Measurements from ENCODE around the gene RBKS. TPM values are rescaled to one million over a fixed set of nuclear protein-coding genes. Genes with fewer than 3 reads are reported as not detected.

The RBKS gene
- total and polyA plus RNA-seq, 3 experiments from 2014 or later = 2.1 to 4.7 (median 2.9) TPM

- Mint-ChIP-seq H3K9me3 (no peaks in the 10 kb centered on the region), H3K4me3 (no peak overlapping the region), H3K27ac (no peak overlapping the region), H3K27me3 (no peaks in the 10 kb centered on the region), H3K36me3 (peaks cover 0 to 5% (median 0%) of the 10 kb centered on the region in 3 donors), H3K4me1 (no peaks in the 10 kb centered on the region)
- Histone ChIP-seq H3K9me3 (ENCODE audit: low read length) (no peaks in the 10 kb centered on the region), H3K4me3 (ENCODE audit: low read length) (no peak overlapping the region), H3K4me1 (ENCODE audit: insufficient read depth, low read length) (no peaks in the 10 kb centered on the region), H3K36me3 (ENCODE audit: insufficient read depth, low read length) (no peaks in the 10 kb centered on the region), H3K27ac (ENCODE audit: low read depth, low read length) (no peak overlapping the region), H3K27me3 (ENCODE audit: insufficient read depth, low read length, poor library complexity, severe bottlenecking) (no peaks in the 10 kb centered on the region)
- POLR2A ChIA-PET = no interaction called here
- DNase-seq = no peak
- CTCF ChIA-PET = no interaction called here
These were observed 90.6 kb downstream of the RBKS start for GRCh38 chr2:27799646-27800010.

GRCh38 chr2:27798948-27799645, 91.1 kb downstream of the RBKS start:
- DNase-seq = no peak
- Mint-ChIP-seq H3K27me3 (no peaks in the 10 kb centered on the region), H3K4me3 (no peak overlapping the region), H3K27ac (peak overlapping the region in 1 of 8 donors; percentile 31), H3K9me3 (no peaks in the 10 kb centered on the region), H3K4me1 (no peaks in the 10 kb centered on the region), H3K36me3 (peaks cover 0 to 5% (median 0%) of the 10 kb centered on the region in 3 donors)
- ChIA-PET POLR2A (no interaction called here), CTCF (no interaction called here)
- H3K9me3 ChIP-seq (ENCODE audit: low read length) = no peaks in the 10 kb centered on the region
- no peaks in the 10 kb centered on the region for H3K27me3 ChIP-seq (ENCODE audit: insufficient read depth, low read length, poor library complexity, severe bottlenecking)
- H3K4me1 ChIP-seq (ENCODE audit: insufficient read depth, low read length) = no peaks in the 10 kb centered on the region
- H3K36me3 ChIP-seq (ENCODE audit: insufficient read depth, low read length) = no peaks in the 10 kb centered on the region
- no peak overlapping the region for H3K4me3 ChIP-seq (ENCODE audit: low read length)
- no peak overlapping the region for H3K27ac ChIP-seq (ENCODE audit: low read depth, low read length)

- Histone ChIP-seq H3K4me1 (ENCODE audit: insufficient read depth, low read length) (no peaks in the 10 kb centered on the region), H3K9me3 (ENCODE audit: low read length) (no peaks in the 10 kb centered on the region), H3K36me3 (ENCODE audit: insufficient read depth, low read length) (no peaks in the 10 kb centered on the region), H3K27me3 (ENCODE audit: insufficient read depth, low read length, poor library complexity, severe bottlenecking) (no peaks in the 10 kb centered on the region), H3K4me3 (ENCODE audit: low read length) (no peak overlapping the region), H3K27ac (ENCODE audit: low read depth, low read length) (no peak overlapping the region)
- ChIA-PET POLR2A (no interaction called here), CTCF (no interaction called here)
- no peaks in the 10 kb centered on the region for H3K27me3 Mint-ChIP-seq
- H3K27ac Mint-ChIP-seq = no peak overlapping the region
- H3K9me3 Mint-ChIP-seq = no peaks in the 10 kb centered on the region
- peaks cover 0 to 5% (median 0%) of the 10 kb centered on the region in 3 donors for H3K36me3 Mint-ChIP-seq
- DNase-seq = no peak
- no peak overlapping the region for H3K4me3 Mint-ChIP-seq
- no peaks in the 10 kb centered on the region for H3K4me1 Mint-ChIP-seq
These were observed 91.7 kb downstream of the RBKS start for GRCh38 chr2:27798486-27798885.

- Mint-ChIP-seq H3K27ac (no peak overlapping the region), H3K4me3 (no peak overlapping the region)
These were observed 92.3 kb downstream of the RBKS start for GRCh38 chr2:27797841-27798240.

GRCh38 chr2:27796791-27797765, 93.1 kb downstream of the RBKS start:
- no peak overlapping the region for H3K27ac ChIP-seq (ENCODE audit: low read depth, low read length)
- no peaks in the 10 kb centered on the region for H3K4me1 ChIP-seq (ENCODE audit: insufficient read depth, low read length)
- H3K27me3 Mint-ChIP-seq = no peaks in the 10 kb centered on the region
- no peaks in the 10 kb centered on the region for H3K27me3 ChIP-seq (ENCODE audit: insufficient read depth, low read length, poor library complexity, severe bottlenecking)
- peaks cover 0 to 5% (median 0%) of the 10 kb centered on the region in 3 donors for H3K36me3 Mint-ChIP-seq
- no peaks in the 10 kb centered on the region for H3K4me1 Mint-ChIP-seq
- H3K9me3 Mint-ChIP-seq = no peaks in the 10 kb centered on the region
- no peak for DNase-seq
- no peaks in the 10 kb centered on the region for H3K36me3 ChIP-seq (ENCODE audit: insufficient read depth, low read length)
- H3K9me3 ChIP-seq (ENCODE audit: low read length) = no peaks in the 10 kb centered on the region
- H3K27ac Mint-ChIP-seq = peak overlapping the region in 1 of 8 donors; percentile 59
- no peak overlapping the region for H3K4me3 ChIP-seq (ENCODE audit: low read length)
- ChIA-PET CTCF (no interaction called here), POLR2A (no interaction called here)
- no peak overlapping the region for H3K4me3 Mint-ChIP-seq

More at GRCh38 chr2:27797841-27798240, 92.3 kb downstream of the RBKS start:
- ChIA-PET POLR2A (no interaction called here), CTCF (no interaction called here)
- H3K4me1 ChIP-seq (ENCODE audit: insufficient read depth, low read length) = no peaks in the 10 kb centered on the region
- Mint-ChIP-seq H3K4me1 (no peaks in the 10 kb centered on the region), H3K27me3 (no peaks in the 10 kb centered on the region), H3K36me3 (peaks cover 0 to 5% (median 0%) of the 10 kb centered on the region in 3 donors), H3K9me3 (no peaks in the 10 kb centered on the region)
- H3K27ac ChIP-seq (ENCODE audit: low read depth, low read length) = no peak overlapping the region
- H3K27me3 ChIP-seq (ENCODE audit: insufficient read depth, low read length, poor library complexity, severe bottlenecking) = no peaks in the 10 kb centered on the region
- DNase-seq = no peak
- no peaks in the 10 kb centered on the region for H3K36me3 ChIP-seq (ENCODE audit: insufficient read depth, low read length)
- H3K4me3 ChIP-seq (ENCODE audit: low read length) = no peak overlapping the region
- H3K9me3 ChIP-seq (ENCODE audit: low read length) = no peaks in the 10 kb centered on the region

- no peaks in the 10 kb centered on the region for H3K4me1 ChIP-seq (ENCODE audit: insufficient read depth, low read length)
- DNase-seq = no peak
- H3K27ac ChIP-seq (ENCODE audit: low read depth, low read length) = no peak overlapping the region
- CTCF ChIA-PET = no interaction called here
- no peaks in the 10 kb centered on the region for H3K9me3 ChIP-seq (ENCODE audit: low read length)
- Mint-ChIP-seq H3K36me3 (peaks cover 0 to 7% (median 0%) of the 10 kb centered on the region in 3 donors), H3K9me3 (no peaks in the 10 kb centered on the region), H3K27ac (no peak overlapping the region), H3K4me1 (no peaks in the 10 kb centered on the region), H3K27me3 (no peaks in the 10 kb centered on the region), H3K4me3 (no peak overlapping the region)
- H3K36me3 ChIP-seq (ENCODE audit: insufficient read depth, low read length) = no peaks in the 10 kb centered on the region
- H3K27me3 ChIP-seq (ENCODE audit: insufficient read depth, low read length, poor library complexity, severe bottlenecking) = no peaks in the 10 kb centered on the region
- POLR2A ChIA-PET = no interaction called here
- no peak overlapping the region for H3K4me3 ChIP-seq (ENCODE audit: low read length)
These were observed 94.3 kb downstream of the RBKS start for GRCh38 chr2:27795868-27796277.

GRCh38 chr2:27795093-27795834, 94.9 kb downstream of the RBKS start:
- CTCF ChIA-PET = no interaction called here

More at GRCh38 chr2:27795093-27795834, 94.9 kb downstream of the RBKS start:
- no peaks in the 10 kb centered on the region for H3K4me1 ChIP-seq (ENCODE audit: insufficient read depth, low read length)
- Mint-ChIP-seq H3K4me1 (no peaks in the 10 kb centered on the region), H3K4me3 (no peak overlapping the region), H3K27me3 (no peaks in the 10 kb centered on the region), H3K27ac (peak overlapping the region in 1 of 8 donors; percentile 63), H3K36me3 (peaks cover 0 to 7% (median 0%) of the 10 kb centered on the region in 3 donors), H3K9me3 (no peaks in the 10 kb centered on the region)
- no peak for DNase-seq
- no peak overlapping the region for H3K4me3 ChIP-seq (ENCODE audit: low read length)
- H3K36me3 ChIP-seq (ENCODE audit: insufficient read depth, low read length) = no peaks in the 10 kb centered on the region
- H3K9me3 ChIP-seq (ENCODE audit: low read length) = no peaks in the 10 kb centered on the region
- H3K27me3 ChIP-seq (ENCODE audit: insufficient read depth, low read length, poor library complexity, severe bottlenecking) = no peaks in the 10 kb centered on the region
- no peak overlapping the region for H3K27ac ChIP-seq (ENCODE audit: low read depth, low read length)
- POLR2A ChIA-PET = no interaction called here

Measured in CD8-positive, alpha-beta memory T cell (primary cell).